GM23338 (cell line): ENCODE data around the gene SCN4B. TPM values are rescaled to one million over a fixed set of nuclear protein-coding genes. Genes with fewer than 3 reads are reported as not detected.

Source experiments
- CREB1 ChIP-seq: fragments of 250-450 bp; sonication (Bioruptor Pico); IDR thresholded peaks from 2 replicates; pipeline ENCODE4 v1.5.0; 2020; ENCODE audit warnings: low read depth, mild to moderate bottlenecking, moderate library complexity
- ETS1 ChIP-seq: IDR thresholded peaks from 2 replicates; pipeline ENCODE4 v1.6.1; 2016; ENCODE audit warnings: antibody characterized with exemption
- EZH2phosphoT487 ChIP-seq: fragments of 200-600 bp; sonication (generic); IDR thresholded peaks from one replicate; pipeline ENCODE4 v1.8.1; 2018; ENCODE audit warnings: antibody characterized with exemption; ENCODE audit not compliant: unreplicated experiment
- JUNB ChIP-seq: IDR thresholded peaks from one replicate; pipeline ENCODE4 v1.6.1; 2016; ENCODE audit warnings: antibody characterized with exemption; ENCODE audit not compliant: unreplicated experiment
- REST ChIP-seq: IDR thresholded peaks from one replicate; pipeline ENCODE4 v1.6.1; 2018; ENCODE audit warnings: antibody characterized with exemption; ENCODE audit not compliant: unreplicated experiment
- STAT1 ChIP-seq: IDR thresholded peaks from one replicate; pipeline ENCODE4 v1.6.1; 2016; ENCODE audit warnings: antibody characterized with exemption; ENCODE audit not compliant: unreplicated experiment
- ZNF331 ChIP-seq: fragments of 250-450 bp; sonication (Bioruptor Pico); IDR thresholded peaks from 2 replicates; pipeline ENCODE4 v1.5.0; 2020; ENCODE audit warnings: low read depth, mild to moderate bottlenecking, moderate library complexity
- ZNF462 ChIP-seq: fragments of 250-450 bp; sonication (Bioruptor Pico); IDR thresholded peaks from 2 replicates; pipeline ENCODE4 v1.5.0; 2020; ENCODE audit warnings: mild to moderate bottlenecking, moderate library complexity
- polyA plus RNA-seq: library from polyadenylated mRNA; unstranded; fragments of >200 nt; fragmentation: Nextera tagmentation; extraction: Ambion mirVana; gene quantifications from 2 replicates; pipeline ENCODE4 v1.2.1, GENCODE V29; 2016
- total RNA-seq: library from RNA; depleted of rRNA; stranded (reverse); fragments of >200 nt; shearing (Covaris generic); gene quantifications from 2 replicates; pipeline ENCODE4 v1.2.3, GENCODE V29; 2014

Gene SCN4B
- total and polyA plus RNA-seq, 2 experiments from 2014 or later, result 0.45 to 3.0 TPM

GRCh38 chr11:118109231-118109630 lies 43.4 kb downstream of the SCN4B start (continued):
- TF ChIP-seq ZNF462 (CRISPR knock-in tag) (no peak), JUNB (no peak), REST (no peak), CREB1 (CRISPR knock-in tag) (no peak), STAT1 (no peak), ETS1 (no peak), EZH2phosphoT487 (no peak), ZNF331 (CRISPR knock-in tag) (no peak)
